Measurements from ENCODE around the gene GDE1. TPM values are rescaled to one million over a fixed set of nuclear protein-coding genes. Genes with fewer than 3 reads are reported as not detected.

Gene GDE1
- total and polyA plus RNA-seq, 2 donors (not counting 1 experiment from before 2014, with no cell fraction given) = 74.3 to 91.3 TPM

- no peak for DNase-seq (ENCODE audit: low read depth in 2 of 2)
- no peaks in the 10 kb centered on the region for H3K9me3 ChIP-seq (ENCODE audit: control insufficient read depth, insufficient read depth, low read depth, low read length)
These were observed 49.4 kb downstream of the GDE1 start for GRCh38 chr16:19472482-19472881.

GRCh38 chr16:19468300-19468699 is 53.6 kb downstream of the GDE1 start:
- Histone ChIP-seq H4K20me1 (ENCODE audit: control insufficient read depth, extremely low read depth, insufficient read depth, low read length) (no peaks in the 10 kb centered on the region), H3K4me2 (ENCODE audit: extremely low read depth, insufficient read depth, low read length) (no peak overlapping the region)
- DNase-seq (ENCODE audit: low read depth in 2 of 2) = no peak

More at GRCh38 chr16:19472482-19472881, 49.4 kb downstream of the GDE1 start:
- H4K20me1 ChIP-seq (ENCODE audit: control insufficient read depth, extremely low read depth, insufficient read depth, low read length) = no peaks in the 10 kb centered on the region
- H3K4me1 ChIP-seq (ENCODE audit: control insufficient read depth, extremely low read depth, insufficient read depth, low read length) = no peaks in the 10 kb centered on the region
- no peak overlapping the region for H3K4me2 ChIP-seq (ENCODE audit: extremely low read depth, insufficient read depth, low read length)
- H3K27me3 ChIP-seq (ENCODE audit: control insufficient read depth, insufficient read depth, low read length) = no peaks in the 10 kb centered on the region
- H3K36me3 ChIP-seq (ENCODE audit: control insufficient read depth, insufficient read depth, low read length) = no peaks in the 10 kb centered on the region
- H3K27ac ChIP-seq (ENCODE audit: insufficient read depth, low read length) = no peak overlapping the region
- no peak overlapping the region for H2AFZ ChIP-seq (ENCODE audit: low read length)
- H3K4me3 ChIP-seq (replicated peaks in 1 of 4; ENCODE audit: control extremely low read depth in 1 of 4, insufficient read depth in 1 of 4, low read depth in 3 of 4, low read length in 4 of 4) = no peak overlapping the region
- H3K9ac ChIP-seq (ENCODE audit: insufficient read depth, low read length) = no peak overlapping the region
- H3K79me2 ChIP-seq (ENCODE audit: control insufficient read depth, insufficient read depth, low read length) = no peaks in the 10 kb centered on the region
- TF ChIP-seq EZH2 (IDR thresholded peaks at IDR 0.05; ENCODE audit: low read length, missing control alignments) (no peak), CTCF (conservative IDR thresholded peaks at IDR 0.05 in 1 of 2, IDR thresholded peaks at IDR 0.05 in 1 of 2; ENCODE audit: low read depth in 1 of 2, low read length in 2 of 2) (no peak)

More at GRCh38 chr16:19468300-19468699, 53.6 kb downstream of the GDE1 start:
- no peaks in the 10 kb centered on the region for H3K36me3 ChIP-seq (ENCODE audit: control insufficient read depth, insufficient read depth, low read length)
- H3K27me3 ChIP-seq (ENCODE audit: control insufficient read depth, insufficient read depth, low read length) = no peaks in the 10 kb centered on the region
- no peak overlapping the region for H3K9ac ChIP-seq (ENCODE audit: insufficient read depth, low read length)
- no peak overlapping the region for H3K27ac ChIP-seq (ENCODE audit: insufficient read depth, low read length)
- H3K4me3 ChIP-seq (replicated peaks in 1 of 4; ENCODE audit: control extremely low read depth in 1 of 4, insufficient read depth in 1 of 4, low read depth in 3 of 4, low read length in 4 of 4) = no peak overlapping the region
- H3K79me2 ChIP-seq (ENCODE audit: control insufficient read depth, insufficient read depth, low read length) = no peaks in the 10 kb centered on the region
- H2AFZ ChIP-seq (ENCODE audit: low read length) = no peak overlapping the region
- no peak for TF ChIP-seq CTCF (conservative IDR thresholded peaks at IDR 0.05 in 1 of 2, IDR thresholded peaks at IDR 0.05 in 1 of 2; ENCODE audit: low read depth in 1 of 2, low read length in 2 of 2)
- TF ChIP-seq EZH2 (IDR thresholded peaks at IDR 0.05; ENCODE audit: low read length, missing control alignments) = no peak
- no peaks in the 10 kb centered on the region for H3K9me3 ChIP-seq (ENCODE audit: control insufficient read depth, insufficient read depth, low read depth, low read length)
- no peaks in the 10 kb centered on the region for H3K4me1 ChIP-seq (ENCODE audit: control insufficient read depth, extremely low read depth, insufficient read depth, low read length)

Measured in fibroblast of lung (primary cell).